HepG2 (cell line): ENCODE measurements around the gene SLC16A6. TPM values are rescaled to one million over a fixed set of nuclear protein-coding genes. Genes with fewer than 3 reads are reported as not detected.
A peak's percentile ranks its signal among the peaks of the same experiment; 100 is the strongest.

ENCODE experiments used
- CBFB ChIP-seq: sonication (generic); formaldehyde crosslinking; IDR thresholded peaks from 2 replicates; pipeline ENCODE4 v1.4.0; 2020; ENCODE audit warnings: missing genetic modification reagents
- CSRNP1 ChIP-seq: sonication (generic); formaldehyde crosslinking; IDR thresholded peaks from 2 replicates; pipeline ENCODE4 v1.8.1; 2023; ENCODE audit warnings: mild to moderate bottlenecking, missing genetic modification reagents
- DPF2 ChIP-seq: sonication (generic); formaldehyde crosslinking; IDR thresholded peaks from 2 replicates; pipeline ENCODE4 v1.4.0; 2020; ENCODE audit warnings: mild to moderate bottlenecking, low read depth, missing genetic modification reagents, borderline replicate concordance
- EHMT2 ChIP-seq: fragments of 200-600 bp; sonication (generic); IDR thresholded peaks from 2 replicates; pipeline ENCODE4 v1.7.0; 2017; ENCODE audit warnings: antibody characterized with exemption, low read depth, low read length, borderline replicate concordance
- FOXO4 ChIP-seq: sonication (generic); formaldehyde crosslinking; conservative IDR thresholded peaks from 2 replicates; pipeline ENCODE4 v1.8.1; 2023; ENCODE audit warnings: missing genetic modification reagents
- HMG20A ChIP-seq: IDR thresholded peaks from 2 replicates; pipeline ENCODE4 v1.6.1; 2016; ENCODE audit warnings: borderline replicate concordance
- HNF4A ChIP-seq: sonication (generic); formaldehyde crosslinking; IDR thresholded peaks from 2 replicates; pipeline ENCODE4 v1.4.0; 2020; ENCODE audit warnings: missing genetic modification reagents
- HOXA5 ChIP-seq: sonication (generic); formaldehyde crosslinking; IDR thresholded peaks from 2 replicates; pipeline ENCODE4 v1.4.0; 2020; ENCODE audit warnings: missing genetic modification reagents
- IKZF4 ChIP-seq: sonication (generic); formaldehyde crosslinking; IDR thresholded peaks from 2 replicates; pipeline ENCODE4 v1.5.1; 2020; ENCODE audit warnings: borderline replicate concordance, mild to moderate bottlenecking, low read depth, missing genetic modification reagents; ENCODE audit errors: not compliant biosample characterization
- KLF9 ChIP-seq: IDR thresholded peaks from 2 replicates; pipeline ENCODE4 v1.6.1; 2016; ENCODE audit warnings: low read depth
- MTA1 ChIP-seq: sonication (generic); formaldehyde crosslinking; IDR thresholded peaks from 2 replicates; pipeline ENCODE4 v1.4.0; 2020; ENCODE audit warnings: missing genetic modification reagents, mild to moderate bottlenecking, borderline replicate concordance
- NR3C1 ChIP-seq: sonication (generic); formaldehyde crosslinking; IDR thresholded peaks from 2 replicates; pipeline ENCODE4 v1.4.0; 2020; ENCODE audit warnings: missing genetic modification reagents
- PHF5A ChIP-seq: IDR thresholded peaks from one replicate; pipeline ENCODE4 v1.6.1; 2018; ENCODE audit warnings: low read depth, missing genetic modification reagents; ENCODE audit not compliant: unreplicated experiment
- RNF2 ChIP-seq: fragments of 450-650 bp; conservative IDR thresholded peaks from 2 replicates; pipeline ENCODE4 v1.6.1; 2016; ENCODE audit warnings: low read depth
- SUZ12 ChIP-seq: fragments of 150-350 bp; IDR thresholded peaks from 2 replicates; pipeline ENCODE4 v1.6.1; 2014; ENCODE audit warnings: low read depth, low read length
- YEATS4 ChIP-seq: sonication (generic); formaldehyde crosslinking; IDR thresholded peaks from 2 replicates; pipeline ENCODE4 v1.4.0; 2020; ENCODE audit warnings: missing genetic modification reagents, borderline replicate concordance
- ZFP62 ChIP-seq: sonication (generic); formaldehyde crosslinking; IDR thresholded peaks from 2 replicates; pipeline ENCODE4 v1.4.0; 2020; ENCODE audit warnings: missing genetic modification reagents
- ZNF264 ChIP-seq: sonication (generic); formaldehyde crosslinking; IDR thresholded peaks from 2 replicates; pipeline ENCODE4 v1.4.0; 2020; ENCODE audit warnings: missing genetic modification reagents
- ZNF274 ChIP-seq: sonication (generic); formaldehyde crosslinking; IDR thresholded peaks from 2 replicates; pipeline ENCODE4 v1.5.1; 2020; ENCODE audit warnings: mild to moderate bottlenecking, missing genetic modification reagents
- ZNF329 ChIP-seq: sonication (generic); formaldehyde crosslinking; IDR thresholded peaks from 2 replicates; pipeline ENCODE4 v1.9.0; 2021; ENCODE audit warnings: low read depth, mild to moderate bottlenecking, missing genetic modification reagents
- ZNF383 ChIP-seq: sonication (generic); formaldehyde crosslinking; IDR thresholded peaks from 2 replicates; pipeline ENCODE4 v1.4.0; 2020; ENCODE audit warnings: missing genetic modification reagents, mild to moderate bottlenecking, borderline replicate concordance
- ZNF484 ChIP-seq: sonication (generic); formaldehyde crosslinking; IDR thresholded peaks from 2 replicates; pipeline ENCODE4 v1.5.1; 2020; ENCODE audit warnings: mild to moderate bottlenecking, low read depth, missing genetic modification reagents, borderline replicate concordance
- ZNF619 ChIP-seq: sonication (generic); formaldehyde crosslinking; IDR thresholded peaks from 2 replicates; pipeline ENCODE4 v1.4.0; 2020; ENCODE audit warnings: mild to moderate bottlenecking, missing genetic modification reagents
- polyA plus RNA-seq, 8 experiments: library from polyadenylated mRNA; depleted of rRNA in 3 of 8; stranded (reverse) in 7 of 8; unstranded in 1 of 8; fragments of >200 nt; fragmentation: Illumina TruSeq in 4 of 8; extraction: Trizol in 4 of 8; gene quantifications; 2 replicates each; pipeline versions ENCODE4 v1.2.1 to v1.2.3, GENCODE V29; 2011 to 2016; ENCODE audit warnings: low read depth in 4 of 8, missing spikeins in 1 of 8, mixed read lengths in 1 of 8; ENCODE audit not compliant: insufficient read depth in 1 of 8
- total RNA-seq, 5 experiments: library from RNA; depleted of rRNA; stranded (reverse); fragments of >200 nt; fragmentation: Illumina TruSeq; extraction: Trizol; gene quantifications; 2 replicates each; pipeline ENCODE4 v1.2.3, GENCODE V29; 2016; ENCODE audit warnings: low read depth in 1 of 5
- TF ChIP-seq, protein P1 (sequence below): IDR thresholded peaks from 2 replicates; pipeline ENCODE4 v1.6.1; 2016; ENCODE audit warnings: low read depth, borderline replicate concordance
- TF ChIP-seq, protein P2 (sequence below): sonication (generic); formaldehyde crosslinking; IDR thresholded peaks from 2 replicates; pipeline ENCODE4 v1.5.0; 2020; ENCODE audit warnings: missing genetic modification reagents

SLC16A6 gene
- total and polyA plus RNA-seq, 2 of the 13 experiments (the other 11 are each of a cell fraction or from before 2014, with no cell fraction given) = 1.1 to 44.7 TPM

DNA sequence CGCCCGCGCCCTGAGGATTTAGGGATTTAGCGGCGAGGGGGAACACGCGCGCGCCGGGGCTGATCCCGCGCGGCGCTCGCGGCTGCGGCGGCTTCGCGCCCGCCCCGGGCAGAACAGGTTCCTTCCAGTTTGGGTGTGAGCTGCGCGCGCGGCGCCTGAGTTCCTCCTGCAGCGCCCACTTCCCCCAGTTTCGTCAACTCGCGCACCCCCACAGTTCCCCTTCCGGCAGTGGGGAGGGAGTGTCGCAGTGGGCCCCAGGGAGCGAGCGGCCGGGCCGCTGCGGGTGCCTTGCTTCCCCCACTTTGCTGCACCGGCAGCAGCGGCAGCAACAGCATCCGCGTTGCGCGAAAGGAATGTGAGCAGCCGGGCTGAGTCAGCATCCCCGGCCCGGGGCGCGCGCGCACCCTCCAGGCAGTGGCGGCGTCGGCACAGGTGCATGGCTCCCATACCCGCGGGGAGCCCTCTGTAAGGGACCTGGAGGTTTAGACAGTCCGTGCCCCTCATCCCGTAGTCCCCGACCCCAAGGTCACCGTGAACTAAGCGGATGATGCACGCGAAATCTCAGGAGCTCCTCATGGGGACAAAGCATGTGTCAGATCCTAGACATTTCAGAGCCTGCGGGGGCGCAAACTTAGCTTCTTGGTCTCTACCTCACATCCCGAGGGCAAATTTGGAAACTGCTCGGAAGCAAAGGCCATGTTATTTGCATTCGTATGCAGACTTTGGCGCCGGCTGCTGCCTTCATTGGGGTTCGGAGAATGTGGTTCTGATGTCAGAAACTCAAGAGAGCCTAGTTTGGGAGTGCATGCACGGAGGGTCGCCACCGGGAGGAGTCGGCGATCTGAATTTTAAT is 1.1 kb upstream of the SLC16A6 start (continued):
- TF ChIP-seq YEATS4 (CRISPR knock-in tag) = peak; percentile 23; the same call in 1 of the 2 replicates
- no peak for TF ChIP-seq NR3C1 (CRISPR knock-in tag)
- no peak for TF ChIP-seq ZFP62 (CRISPR knock-in tag)
- TF ChIP-seq SUZ12 = no peak
- TF ChIP-seq, protein P1, sequence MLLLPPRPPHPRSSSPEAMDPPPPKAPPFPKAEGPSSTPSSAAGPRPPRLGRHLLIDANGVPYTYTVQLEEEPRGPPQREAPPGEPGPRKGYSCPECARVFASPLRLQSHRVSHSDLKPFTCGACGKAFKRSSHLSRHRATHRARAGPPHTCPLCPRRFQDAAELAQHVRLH (CRISPR knock-in tag) = no peak; the same call in 1 of the 2 replicates
- peak; percentile 25; the same call in 1 of the 2 replicates for TF ChIP-seq ZNF264 (CRISPR knock-in tag)
- peak; percentile 29; the same call in 1 of the 2 replicates for TF ChIP-seq ZNF383 (CRISPR knock-in tag)
- no peak; the same call in 1 of the 2 replicates for TF ChIP-seq CBFB (CRISPR knock-in tag)
- TF ChIP-seq KLF9 (CRISPR knock-in tag) = no peak; the same call in 1 of the 2 replicates
- no peak for TF ChIP-seq ZNF484 (CRISPR knock-in tag)
- TF ChIP-seq DPF2 (CRISPR knock-in tag) = no peak; the same call in 1 of the 2 replicates
- no peak for TF ChIP-seq HNF4A (CRISPR knock-in tag)
- no peak for TF ChIP-seq PHF5A (CRISPR knock-in tag)
- TF ChIP-seq MTA1 (CRISPR knock-in tag) = peak; percentile 69; the same call in 1 of the 2 replicates
- TF ChIP-seq HOXA5 = no peak
- no peak for TF ChIP-seq EHMT2
- no peak for TF ChIP-seq FOXO4 (CRISPR knock-in tag)
- TF ChIP-seq ZNF619 (CRISPR knock-in tag) = no peak; the same call in 1 of the 2 replicates
- no peak for TF ChIP-seq HMG20A (CRISPR knock-in tag)
- TF ChIP-seq ZNF274 = peak; percentile 83
- peak; percentile 65 for TF ChIP-seq CSRNP1 (CRISPR knock-in tag)
- TF ChIP-seq, protein P2, sequence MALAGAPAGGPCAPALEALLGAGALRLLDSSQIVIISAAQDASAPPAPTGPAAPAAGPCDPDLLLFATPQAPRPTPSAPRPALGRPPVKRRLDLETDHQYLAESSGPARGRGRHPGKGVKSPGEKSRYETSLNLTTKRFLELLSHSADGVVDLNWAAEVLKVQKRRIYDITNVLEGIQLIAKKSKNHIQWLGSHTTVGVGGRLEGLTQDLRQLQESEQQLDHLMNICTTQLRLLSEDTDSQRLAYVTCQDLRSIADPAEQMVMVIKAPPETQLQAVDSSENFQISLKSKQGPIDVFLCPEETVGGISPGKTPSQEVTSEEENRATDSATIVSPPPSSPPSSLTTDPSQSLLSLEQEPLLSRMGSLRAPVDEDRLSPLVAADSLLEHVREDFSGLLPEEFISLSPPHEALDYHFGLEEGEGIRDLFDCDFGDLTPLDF (CRISPR knock-in tag) = 0 out of 2 replicates have a peak, but pooled peaks have one; percentile 24
- peak; percentile 34; the same call in 1 of the 2 replicates for TF ChIP-seq RNF2
- TF ChIP-seq IKZF4 (CRISPR knock-in tag) = peak; percentile 68
- TF ChIP-seq ZNF329 (CRISPR knock-in tag) = 0 out of 2 replicates have a peak, but pooled peaks have one; percentile 31
